Measurements from ENCODE around the gene NRSN2.

GRCh38 chr20:324177-325044, 22.5 kb upstream of the NRSN2 start:
- TF ChIP-seq, protein P1, sequence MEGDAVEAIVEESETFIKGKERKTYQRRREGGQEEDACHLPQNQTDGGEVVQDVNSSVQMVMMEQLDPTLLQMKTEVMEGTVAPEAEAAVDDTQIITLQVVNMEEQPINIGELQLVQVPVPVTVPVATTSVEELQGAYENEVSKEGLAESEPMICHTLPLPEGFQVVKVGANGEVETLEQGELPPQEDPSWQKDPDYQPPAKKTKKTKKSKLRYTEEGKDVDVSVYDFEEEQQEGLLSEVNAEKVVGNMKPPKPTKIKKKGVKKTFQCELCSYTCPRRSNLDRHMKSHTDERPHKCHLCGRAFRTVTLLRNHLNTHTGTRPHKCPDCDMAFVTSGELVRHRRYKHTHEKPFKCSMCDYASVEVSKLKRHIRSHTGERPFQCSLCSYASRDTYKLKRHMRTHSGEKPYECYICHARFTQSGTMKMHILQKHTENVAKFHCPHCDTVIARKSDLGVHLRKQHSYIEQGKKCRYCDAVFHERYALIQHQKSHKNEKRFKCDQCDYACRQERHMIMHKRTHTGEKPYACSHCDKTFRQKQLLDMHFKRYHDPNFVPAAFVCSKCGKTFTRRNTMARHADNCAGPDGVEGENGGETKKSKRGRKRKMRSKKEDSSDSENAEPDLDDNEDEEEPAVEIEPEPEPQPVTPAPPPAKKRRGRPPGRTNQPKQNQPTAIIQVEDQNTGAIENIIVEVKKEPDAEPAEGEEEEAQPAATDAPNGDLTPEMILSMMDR (IDR thresholded peaks at IDR 0.05), result peak in 1 of 3 experiments; percentile 12
- TF ChIP-seq POLR2A (IDR thresholded peaks at IDR 0.05) (peak in 1 of 2 donors; percentile 54), POLR2AphosphoS5 (IDR thresholded peaks at IDR 0.05; ENCODE audit: insufficient read depth in 1 of 2, low read depth in 1 of 2) (peak; percentile 24 to 82)
